NT2/D1 (cell line): ENCODE results near the gene GDF9.

Experiments used
- DNase-seq: peaks from one replicate; pipeline ENCODE4 v3.0.0-alpha.2; 2011; ENCODE audit warnings: low read depth, low spot score
- H3K27me3 ChIP-seq: 2 replicates; pipeline ENCODE4 v1.6.0; 2011; ENCODE audit warnings: mild to moderate bottlenecking; ENCODE audit not compliant: insufficient read length, insufficient read depth
- H3K36me3 ChIP-seq: 2 replicates; pipeline ENCODE4 v1.6.1; 2011; ENCODE audit warnings: mild to moderate bottlenecking, low read length, mixed read lengths; ENCODE audit not compliant: insufficient read depth, insufficient read length
- H3K4me1 ChIP-seq: 2 replicates; pipeline ENCODE4 v1.5.1; 2011; ENCODE audit not compliant: insufficient read depth, insufficient read length
- H3K4me3 ChIP-seq: 2 replicates; pipeline ENCODE4 v1.5.1; 2011; ENCODE audit warnings: low read depth; ENCODE audit not compliant: insufficient read length
- H3K9ac ChIP-seq: 2 replicates; pipeline ENCODE4 v1.6.0; 2011; ENCODE audit warnings: low read depth; ENCODE audit not compliant: insufficient read length
- H3K9me3 ChIP-seq: 2 replicates; pipeline ENCODE4 v1.5.1; 2011; ENCODE audit warnings: mild to moderate bottlenecking, low read length; ENCODE audit not compliant: insufficient read depth
- SUZ12 ChIP-seq: IDR thresholded peaks from 2 replicates; pipeline ENCODE4 v1.6.1; 2011; ENCODE audit not compliant: insufficient read length, insufficient read depth; ENCODE audit errors: extremely low read depth
- YY1 ChIP-seq: IDR thresholded peaks from 2 replicates; pipeline ENCODE4 v1.6.1; 2011; ENCODE audit not compliant: insufficient read length, insufficient read depth
- ZNF274 ChIP-seq: IDR thresholded peaks from 2 replicates; pipeline ENCODE4 v1.6.1; 2011; ENCODE audit warnings: mild to moderate bottlenecking, low read depth, low read length

Gene GDF9

DNA sequence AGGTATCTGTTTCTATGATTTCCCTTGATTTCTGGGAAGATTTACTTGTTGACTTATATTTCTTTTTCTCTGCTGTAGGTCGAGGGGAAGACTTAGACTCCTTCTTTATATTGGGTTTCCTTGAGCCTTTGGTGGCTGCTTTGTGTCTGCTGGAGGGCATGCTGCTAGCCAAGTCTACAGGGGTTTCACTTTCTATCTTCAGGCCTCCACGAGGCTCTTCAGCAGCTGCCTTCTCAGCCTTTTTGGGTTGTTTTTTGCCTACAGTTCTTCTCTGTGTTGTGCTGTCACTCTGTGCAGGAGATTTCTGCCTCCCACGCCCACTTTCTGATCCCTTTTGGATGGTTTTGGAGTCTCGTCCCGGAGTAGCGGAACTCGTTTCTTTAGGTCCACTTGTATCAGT, 30.4 kb upstream of the GDF9 start:
- no peak for DNase-seq
- no peak overlapping the region for H3K9ac ChIP-seq
- H3K36me3 ChIP-seq: peaks cover 81% of the 10 kb centered on the region
- no peaks in the 10 kb centered on the region for H3K27me3 ChIP-seq
- TF ChIP-seq YY1 (no peak), SUZ12 (no peak), ZNF274 (no peak)
- no peaks in the 10 kb centered on the region for H3K9me3 ChIP-seq
- H3K4me3 ChIP-seq: no peak overlapping the region
- H3K4me1 ChIP-seq: no peaks in the 10 kb centered on the region

DNA sequence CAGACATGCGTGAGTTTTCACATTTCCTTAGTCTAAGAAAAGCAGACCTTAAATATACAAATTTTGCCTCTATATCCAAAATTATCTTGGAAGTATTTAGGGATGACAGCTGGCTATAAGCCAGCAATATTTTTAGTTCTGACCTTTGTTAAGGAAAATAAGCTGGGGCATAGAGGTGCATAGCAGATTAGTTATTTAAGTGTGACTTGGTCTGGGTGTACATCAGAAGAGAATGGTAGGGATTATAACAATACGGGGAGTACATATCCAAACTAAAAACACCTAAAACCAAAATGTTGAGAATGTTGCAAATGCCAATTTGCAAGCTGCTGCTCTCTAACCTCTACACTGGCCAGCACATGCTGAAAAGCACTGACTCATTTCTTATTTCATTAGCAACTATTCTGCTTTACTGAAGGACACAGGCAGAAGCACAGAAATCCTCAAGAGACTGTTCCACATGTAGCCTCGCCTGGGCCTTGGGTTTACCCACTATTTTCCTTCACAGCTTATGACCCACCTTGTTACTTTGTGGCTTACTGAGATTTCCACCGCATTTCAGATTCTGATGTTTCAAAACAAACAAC, 29.5 kb upstream of the GDF9 start:
- Histone ChIP-seq H3K9me3 (no peaks in the 10 kb centered on the region), H3K36me3 (peaks cover 75% of the 10 kb centered on the region), H3K4me3 (no peak overlapping the region), H3K4me1 (no peaks in the 10 kb centered on the region), H3K9ac (no peak overlapping the region), H3K27me3 (no peaks in the 10 kb centered on the region)
- TF ChIP-seq SUZ12 (no peak), YY1 (no peak), ZNF274 (no peak)
- DNase-seq: no peak

DNA sequence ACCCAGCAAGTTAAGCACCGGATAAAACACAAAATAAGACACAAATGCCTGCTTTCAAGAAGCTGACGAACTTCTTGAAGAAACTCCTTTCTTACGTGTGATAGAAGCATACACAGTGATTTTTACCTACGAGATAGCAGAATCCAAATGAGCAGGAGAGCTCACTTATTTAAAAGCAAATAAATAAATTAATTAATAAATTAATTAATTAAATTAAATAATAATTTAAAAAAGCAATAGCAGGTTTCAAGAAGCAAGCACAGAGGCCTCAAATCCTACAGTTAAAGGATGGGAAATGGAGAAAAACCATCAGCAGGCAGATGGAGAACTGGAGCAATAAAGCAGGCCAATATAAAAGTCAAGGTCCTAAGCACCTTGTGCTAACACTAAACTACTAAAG, 24.5 kb upstream of the GDF9 start:
- Histone ChIP-seq H3K9ac (no peak overlapping the region), H3K4me1 (peaks cover 3% of the 10 kb centered on the region), H3K27me3 (no peaks in the 10 kb centered on the region), H3K4me3 (no peak overlapping the region), H3K36me3 (peaks cover 83% of the 10 kb centered on the region), H3K9me3 (no peaks in the 10 kb centered on the region)
- no peak for TF ChIP-seq ZNF274
- TF ChIP-seq YY1: no peak
- TF ChIP-seq SUZ12: no peak
- DNase-seq: no peak

DNA sequence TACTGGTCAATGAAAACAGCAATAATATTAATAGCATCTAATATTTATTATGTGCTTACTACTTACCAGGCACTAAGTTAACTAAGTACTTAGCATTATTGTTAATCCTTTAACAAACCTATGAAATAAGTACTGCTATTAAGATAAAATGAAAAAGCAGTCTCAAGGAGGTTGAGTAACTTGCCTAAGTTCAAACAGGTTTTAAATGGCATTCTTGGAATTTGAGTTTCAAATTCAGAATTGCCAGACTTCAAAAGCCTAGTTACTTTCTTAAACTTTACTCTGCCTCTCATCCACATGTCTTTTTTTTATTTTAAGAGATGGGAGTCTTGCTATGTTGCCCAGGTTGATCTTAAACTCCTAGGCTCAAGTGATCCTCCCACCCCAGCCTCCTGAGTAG, 23.2 kb upstream of the GDF9 start:
- no peaks in the 10 kb centered on the region for H3K9me3 ChIP-seq
- H3K4me1 ChIP-seq: peaks cover 3% of the 10 kb centered on the region
- no peak for DNase-seq
- no peak overlapping the region for H3K9ac ChIP-seq
- H3K27me3 ChIP-seq: no peaks in the 10 kb centered on the region
- TF ChIP-seq SUZ12 (no peak), YY1 (no peak), ZNF274 (no peak)
- H3K4me3 ChIP-seq: no peak overlapping the region
- H3K36me3 ChIP-seq: peaks cover 71% of the 10 kb centered on the region

DNA sequence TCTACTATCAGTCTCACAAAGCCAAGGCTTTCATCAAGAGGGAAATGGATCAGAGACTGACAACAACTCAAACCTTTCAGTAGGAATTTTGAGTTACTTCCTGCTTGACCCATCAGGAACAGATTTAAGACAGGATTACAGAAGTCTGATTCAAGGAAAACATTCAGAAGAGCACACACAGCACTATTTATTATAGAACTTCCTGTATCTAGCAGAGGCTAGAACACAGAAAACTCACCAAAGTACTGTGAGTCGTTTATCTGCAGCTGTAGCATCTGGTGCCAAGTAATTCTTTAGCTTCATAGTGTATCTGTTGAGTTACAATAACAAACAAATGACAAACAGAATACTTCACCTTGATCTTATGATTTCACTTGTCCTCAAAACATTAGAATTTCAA, 21.0 kb upstream of the GDF9 start:
- peaks cover 62% of the 10 kb centered on the region for H3K36me3 ChIP-seq
- no peak for DNase-seq
- TF ChIP-seq SUZ12: no peak
- no peak for TF ChIP-seq YY1
- TF ChIP-seq ZNF274: no peak
- no peaks in the 10 kb centered on the region for H3K9me3 ChIP-seq
- no peak overlapping the region for H3K4me3 ChIP-seq
- no peak overlapping the region for H3K9ac ChIP-seq
- no peaks in the 10 kb centered on the region for H3K27me3 ChIP-seq
- peaks cover 3% of the 10 kb centered on the region for H3K4me1 ChIP-seq

DNA sequence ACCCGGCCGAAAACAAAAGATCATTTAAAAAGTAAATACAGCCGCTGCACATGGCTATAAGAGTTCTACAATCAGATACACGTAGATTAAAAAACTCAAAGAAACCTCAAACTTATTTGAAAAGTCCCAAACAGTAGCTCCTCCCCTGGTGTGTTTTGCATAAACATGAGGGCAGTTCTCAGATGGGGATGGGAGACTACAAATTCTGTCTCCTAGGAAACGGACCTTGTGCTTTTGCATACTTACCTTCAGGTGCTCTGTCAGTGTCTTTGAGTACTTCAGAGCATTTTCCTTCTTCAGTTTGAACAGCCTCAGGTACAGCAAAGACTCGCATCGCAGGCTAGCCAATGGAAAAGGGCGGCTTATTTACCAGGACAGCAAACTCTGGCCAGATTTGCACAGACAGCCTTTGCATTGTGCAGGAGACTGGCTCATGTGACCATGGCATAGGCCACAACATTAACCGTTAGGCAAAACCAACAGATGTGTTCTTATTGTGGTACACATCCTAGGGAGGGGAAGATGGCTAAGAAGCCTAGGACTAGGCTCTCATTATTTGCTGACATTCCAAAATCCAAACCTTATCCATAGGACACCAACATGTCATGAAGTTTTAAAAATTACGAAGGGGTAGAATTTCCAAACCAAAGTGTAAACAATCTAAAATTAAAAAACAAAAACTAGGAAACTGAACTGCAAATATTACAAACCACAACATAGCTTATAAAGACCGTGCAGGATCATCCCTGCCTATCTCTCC, 20.0 kb upstream of the GDF9 start:
- H3K4me1 ChIP-seq: peaks cover 3% of the 10 kb centered on the region
- H3K9me3 ChIP-seq: no peaks in the 10 kb centered on the region
- TF ChIP-seq ZNF274 (no peak), SUZ12 (no peak), YY1 (no peak)
- peaks cover 66% of the 10 kb centered on the region for H3K36me3 ChIP-seq
- H3K9ac ChIP-seq: no peak overlapping the region
- no peak overlapping the region for H3K4me3 ChIP-seq
- no peak for DNase-seq
- no peaks in the 10 kb centered on the region for H3K27me3 ChIP-seq

DNA sequence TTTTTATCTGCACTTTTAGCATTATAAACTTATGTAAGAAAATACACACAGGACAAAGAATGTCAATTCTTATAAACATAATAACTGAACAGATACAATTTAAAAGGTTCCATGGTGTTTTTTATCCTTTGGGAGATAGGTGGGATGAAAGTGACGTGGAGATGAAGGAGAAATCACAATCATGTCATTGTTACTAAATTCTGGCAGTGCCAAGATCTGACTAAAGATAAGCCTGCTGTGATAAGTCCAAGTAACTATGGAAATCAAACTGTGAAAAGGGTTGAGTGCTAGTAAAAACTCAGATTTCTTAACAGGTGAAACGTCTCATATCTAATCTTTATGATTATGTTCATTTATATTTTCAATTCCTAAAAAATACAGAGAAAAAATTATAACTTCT, 18.3 kb upstream of the GDF9 start:
- DNase-seq: no peak
- Histone ChIP-seq H3K27me3 (no peaks in the 10 kb centered on the region), H3K4me3 (no peak overlapping the region), H3K36me3 (peaks cover 71% of the 10 kb centered on the region), H3K9ac (no peak overlapping the region), H3K9me3 (no peaks in the 10 kb centered on the region), H3K4me1 (peaks cover 3% of the 10 kb centered on the region)
- TF ChIP-seq SUZ12 (no peak), ZNF274 (no peak), YY1 (no peak)
